ENCODE results near the gene FAF2.

DNA sequence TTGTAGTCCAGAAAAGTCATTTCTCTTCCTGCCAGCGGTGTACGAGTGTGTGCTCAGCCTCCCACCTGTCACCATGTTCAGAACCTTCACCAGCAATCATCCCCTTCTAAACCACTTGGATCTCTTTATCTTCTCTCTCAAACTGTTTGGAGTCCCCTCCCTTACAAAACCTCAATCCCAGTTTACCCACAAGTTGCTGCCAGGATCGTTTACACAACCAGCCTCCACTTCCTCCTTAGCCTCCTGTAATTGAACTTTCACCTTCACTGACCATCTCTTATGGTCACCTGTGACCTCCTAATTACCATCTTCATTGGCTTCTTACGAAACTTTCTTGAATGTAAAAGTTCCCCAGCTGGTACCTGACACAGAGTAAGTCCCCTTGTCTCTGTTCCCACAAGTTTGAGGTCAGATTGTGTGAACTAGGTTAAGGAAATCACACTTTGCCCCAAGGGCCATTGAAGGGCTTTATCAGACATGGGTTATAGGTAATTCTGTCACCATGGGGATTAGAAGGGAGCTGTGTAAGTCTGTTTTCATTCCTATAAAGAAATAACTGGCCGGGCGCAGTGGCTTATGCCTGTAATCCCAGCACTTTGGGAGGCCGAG is 69.0 kb downstream of the FAF2 start:
- TF ChIP-seq CTCF (conservative IDR thresholded peaks at IDR 0.05; ENCODE audit: low read depth, low read length) (no peak), EZH2 (IDR thresholded peaks at IDR 0.05; ENCODE audit: borderline replicate concordance, low read depth, low read length, poor library complexity, severe bottlenecking) (no peak)

Measured in A673 (cell line).